RWPE2 (cell line): ENCODE results near the gene RPS5.

Experiments
- ATAC-seq: fragments of 200-7000 bp; cut with Tn5 transposase; 3 replicates; pipeline ENCODE4 v1.9.1; 2021; ENCODE audit warnings: low read depth
- DNase-seq: peaks from one replicate; pipeline ENCODE4 v3.0.0-alpha.2; 2020; ENCODE audit warnings: low spot score
- H3K27ac ChIP-seq: fragments of 450-650 bp; 2 replicates; pipeline ENCODE4 v1.5.1; 2017; ENCODE audit warnings: mild to moderate bottlenecking; ENCODE audit not compliant: poor library complexity, severe bottlenecking
- H3K27me3 ChIP-seq: fragments of 250-450 bp; sonication (Bioruptor Pico); 2 replicates; pipeline ENCODE4 v1.5.1; 2021; ENCODE audit warnings: mild to moderate bottlenecking, moderate library complexity; ENCODE audit not compliant: insufficient read depth, poor library complexity, severe bottlenecking
- H3K36me3 ChIP-seq: fragments of 250-450 bp; sonication (Bioruptor Pico); 2 replicates; pipeline ENCODE4 v1.5.1; 2020; ENCODE audit warnings: low read depth, mild to moderate bottlenecking, moderate library complexity
- H3K4me1 ChIP-seq: fragments of 250-450 bp; sonication (Bioruptor Pico); 2 replicates; pipeline ENCODE4 v1.5.1; 2021; ENCODE audit warnings: mild to moderate bottlenecking, moderate library complexity; ENCODE audit not compliant: insufficient read depth, poor library complexity, severe bottlenecking
- H3K4me3 ChIP-seq: fragments of 250-450 bp; sonication (Bioruptor Pico); 2 replicates; pipeline ENCODE4 v1.5.1; 2021; ENCODE audit warnings: mild to moderate bottlenecking, moderate library complexity; ENCODE audit not compliant: severe bottlenecking
- H3K9me3 ChIP-seq: fragments of 250-450 bp; sonication (Bioruptor Pico); 2 replicates; pipeline ENCODE4 v1.5.1; 2021; ENCODE audit warnings: mild to moderate bottlenecking, moderate library complexity; ENCODE audit not compliant: severe bottlenecking
- CTCF ChIP-seq: fragments of 450-650 bp; IDR thresholded peaks from one replicate; pipeline ENCODE4 v1.5.1; 2017; ENCODE audit warnings: mild to moderate bottlenecking, moderate library complexity; ENCODE audit not compliant: poor library complexity, severe bottlenecking

The RPS5 gene

GRCh38 chr19:58351558-58351878, 35.6 kb upstream of the RPS5 start:
- TF ChIP-seq CTCF, result no peak
- H3K4me1 ChIP-seq, result peaks cover 5% of the 10 kb centered on the region
- no peak for ATAC-seq
- H3K36me3 ChIP-seq, result no peaks in the 10 kb centered on the region
- no peak overlapping the region for H3K27ac ChIP-seq
- no peak for DNase-seq
- no peaks in the 10 kb centered on the region for H3K27me3 ChIP-seq
- no peak overlapping the region for H3K4me3 ChIP-seq
- H3K9me3 ChIP-seq, result no peaks in the 10 kb centered on the region

- no peak overlapping the region for H3K4me3 ChIP-seq
- no peaks in the 10 kb centered on the region for H3K9me3 ChIP-seq
- H3K27ac ChIP-seq, result no peak overlapping the region
- H3K36me3 ChIP-seq, result no peaks in the 10 kb centered on the region
- ATAC-seq, result no peak
- peaks cover 5% of the 10 kb centered on the region for H3K4me1 ChIP-seq
- DNase-seq, result no peak
- no peaks in the 10 kb centered on the region for H3K27me3 ChIP-seq
- no peak for TF ChIP-seq CTCF
Observed at GRCh38 chr19:58351990-58352755, 34.9 kb upstream of the RPS5 start.

- Histone ChIP-seq H3K27ac (no peak within 1 kb of the TSS), H3K4me3 (no peak within 1 kb of the TSS), H3K9me3 (no peaks in the 10 kb centered on the region), H3K27me3 (no peaks in the 10 kb centered on the region), H3K36me3 (no peaks in the 10 kb centered on the region), H3K4me1 (peaks cover 5% of the 10 kb centered on the region)
- ATAC-seq (no peak), DNase-seq (no peak)
- TF ChIP-seq CTCF, result no peak
Observed at GRCh38 chr19:58352760-58353671, 34.1 kb upstream of the RPS5 start, which contains the start of gene A1BG. TSS of gene A1BG (minus strand) at chr19:58353492. CDS start at chr19:58353437, 55 bp downstream.

- Histone ChIP-seq H3K4me3 (no peak overlapping the region), H3K36me3 (no peaks in the 10 kb centered on the region), H3K4me1 (no peaks in the 10 kb centered on the region), H3K9me3 (no peaks in the 10 kb centered on the region), H3K27ac (no peak overlapping the region), H3K27me3 (no peaks in the 10 kb centered on the region)
- DNase-seq (no peak), ATAC-seq (no peak)
- no peak for TF ChIP-seq CTCF
Observed at GRCh38 chr19:58353717-58354477, 33.2 kb upstream of the RPS5 start.
